GM21526 (cell line): ENCODE results near the gene CCR4.
"Not testable (repeated sequence)": the region's sequence is repeated elsewhere in the genome, so short reads cannot be mapped to it uniquely, and the experiment has no call there.

Experiments
- ATAC-seq: cut with Tn5 transposase; IDR thresholded peaks from one replicate; pipeline ENCODE4 v1.9.1; 2021; ENCODE audit warnings: moderate library complexity; ENCODE audit not compliant: unreplicated experiment, low FRiP score

CCR4 gene

DNA sequence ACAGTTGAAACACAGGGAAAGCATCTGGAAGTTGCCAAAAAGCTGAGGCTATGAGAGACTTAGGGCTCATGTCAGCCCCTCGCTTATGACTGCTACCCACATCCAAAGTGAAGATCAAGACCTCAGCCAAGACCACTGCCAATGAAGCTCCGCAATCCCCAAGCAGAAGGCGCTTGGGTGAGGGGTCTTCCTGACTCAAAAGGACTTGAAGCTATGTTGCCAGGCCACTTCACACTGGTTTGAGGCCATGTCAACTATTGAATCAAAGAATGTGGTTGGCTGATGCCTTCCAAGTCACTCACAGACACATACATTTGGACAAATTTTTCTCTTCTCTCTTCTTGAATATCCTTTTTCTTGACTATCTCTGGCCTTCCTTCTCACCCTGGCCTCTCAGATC, 928 bp upstream of the CCR4 start:
- ATAC-seq: no peak

DNA sequence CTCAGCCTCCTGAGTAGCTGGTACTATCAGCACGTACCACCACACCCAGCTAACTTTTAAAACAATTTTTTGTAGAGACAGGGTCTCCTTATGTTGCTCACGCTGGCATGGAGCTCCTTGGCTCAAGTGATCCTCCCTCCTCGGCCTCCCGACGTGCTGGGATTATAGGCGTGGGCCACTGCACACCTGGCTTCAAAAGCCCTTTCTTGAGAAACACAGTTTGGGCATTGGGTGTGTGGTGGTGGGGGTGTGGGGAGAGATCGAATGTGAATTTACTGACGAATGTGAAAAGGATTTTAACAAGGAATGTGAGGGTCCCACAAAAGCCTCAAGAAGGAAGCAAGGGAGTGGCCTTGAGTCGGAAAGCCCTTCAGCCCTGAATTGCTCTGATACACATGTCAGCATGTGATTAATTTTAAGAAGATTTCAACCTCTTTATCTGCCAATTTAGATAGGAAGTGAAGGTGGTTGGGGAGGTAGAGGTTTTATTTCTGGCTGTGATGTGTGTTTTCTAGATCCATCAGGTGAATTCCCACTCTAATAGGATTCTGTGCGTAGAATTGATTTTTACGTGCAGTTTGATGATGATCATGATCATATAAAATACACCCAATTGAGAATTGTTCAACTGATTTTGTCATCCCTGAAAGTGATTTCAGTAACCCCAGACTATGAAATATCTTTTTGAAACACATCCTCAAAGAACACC, 1.1 kb downstream of the CCR4 start:
- no peak for ATAC-seq

DNA sequence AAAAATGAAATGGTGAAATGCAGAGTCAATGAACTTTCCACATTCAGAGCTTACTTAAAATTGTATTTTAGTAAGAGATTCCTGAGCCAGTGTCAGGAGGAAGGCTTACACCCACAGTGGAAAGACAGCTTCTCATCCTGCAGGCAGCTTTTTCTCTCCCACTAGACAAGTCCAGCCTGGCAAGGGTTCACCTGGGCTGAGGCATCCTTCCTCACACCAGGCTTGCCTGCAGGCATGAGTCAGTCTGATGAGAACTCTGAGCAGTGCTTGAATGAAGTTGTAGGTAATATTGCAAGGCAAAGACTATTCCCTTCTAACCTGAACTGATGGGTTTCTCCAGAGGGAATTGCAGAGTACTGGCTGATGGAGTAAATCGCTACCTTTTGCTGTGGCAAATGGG, 3.1 kb downstream of the CCR4 start:
- ATAC-seq: no peak

DNA sequence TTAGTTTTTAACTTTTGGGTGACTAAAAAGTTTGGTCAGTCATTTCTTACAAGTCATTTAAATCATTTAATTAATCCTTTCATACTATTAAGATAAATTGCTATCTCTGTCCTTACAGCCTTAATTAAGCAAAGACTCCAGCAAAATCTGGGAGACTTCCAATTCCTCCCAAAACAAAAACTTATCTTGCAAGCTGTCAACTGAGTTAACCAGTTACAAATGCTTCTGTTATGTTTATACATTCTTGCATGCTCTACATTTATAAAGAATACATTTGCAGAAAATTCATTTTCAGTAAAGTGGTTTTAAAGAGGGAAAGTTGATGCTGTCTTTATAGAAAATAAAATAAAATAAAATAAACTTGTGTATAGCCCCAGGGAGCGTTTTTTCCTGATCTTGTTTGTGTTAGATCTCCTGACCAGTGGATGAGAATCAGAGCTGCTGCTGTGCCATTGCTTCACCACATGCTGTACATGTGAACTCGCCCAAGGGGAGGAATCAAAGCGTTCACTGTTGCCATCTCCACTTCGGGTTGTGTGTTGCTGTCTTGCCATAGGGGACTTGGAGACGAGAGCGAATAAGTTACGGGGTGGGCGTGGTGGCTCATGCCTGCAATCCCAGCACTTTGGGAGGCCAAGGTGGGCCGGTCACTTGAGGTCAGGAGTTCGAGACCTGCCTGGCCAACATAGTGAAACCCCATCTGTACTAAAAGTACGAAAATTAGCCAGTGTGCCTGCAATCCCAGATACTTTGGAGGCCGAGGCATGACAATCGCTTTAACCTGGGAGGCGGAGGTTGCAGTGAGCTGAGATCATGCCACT, 5.5 kb downstream of the CCR4 start:
- no peak for ATAC-seq

DNA sequence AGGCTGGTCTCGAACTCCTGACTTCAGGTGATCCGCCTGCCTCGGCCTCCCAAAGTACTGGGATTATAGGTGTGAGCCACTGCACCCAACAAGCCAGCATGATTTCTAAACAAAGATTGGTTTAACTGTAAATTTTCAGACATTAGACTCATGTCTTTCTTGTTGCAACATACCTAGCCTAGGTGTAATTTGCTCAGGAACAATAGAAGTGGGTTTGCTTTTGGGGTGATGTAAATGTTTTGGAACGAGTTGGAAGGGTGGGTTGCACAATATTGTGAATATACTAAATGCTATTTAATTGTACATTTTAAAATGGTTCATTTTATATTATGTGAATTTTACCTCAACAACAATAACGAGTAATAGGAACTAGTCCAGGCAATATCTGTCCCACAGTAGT, 7.1 kb downstream of the CCR4 start:
- no peak for ATAC-seq

DNA sequence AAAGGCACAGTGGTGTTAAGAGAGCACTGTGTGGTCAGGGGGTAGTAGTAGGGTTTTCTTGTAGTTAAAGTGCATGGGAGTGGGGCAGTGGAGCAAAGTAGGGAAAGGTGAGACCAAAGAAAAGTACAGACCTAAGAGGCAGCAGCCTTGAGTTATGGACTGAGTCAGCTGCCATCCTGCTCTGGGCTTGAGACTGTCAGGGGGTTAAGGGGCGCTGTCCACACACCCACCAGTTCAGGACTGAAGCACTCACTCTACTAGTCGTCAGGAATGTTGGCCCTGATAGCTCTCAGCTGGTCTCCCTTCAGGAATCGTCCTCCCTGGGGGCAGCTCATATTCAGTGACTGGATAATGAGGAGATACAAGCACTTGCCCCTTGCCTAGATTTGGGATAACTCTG, 7.9 kb downstream of the CCR4 start:
- ATAC-seq: no peak

DNA sequence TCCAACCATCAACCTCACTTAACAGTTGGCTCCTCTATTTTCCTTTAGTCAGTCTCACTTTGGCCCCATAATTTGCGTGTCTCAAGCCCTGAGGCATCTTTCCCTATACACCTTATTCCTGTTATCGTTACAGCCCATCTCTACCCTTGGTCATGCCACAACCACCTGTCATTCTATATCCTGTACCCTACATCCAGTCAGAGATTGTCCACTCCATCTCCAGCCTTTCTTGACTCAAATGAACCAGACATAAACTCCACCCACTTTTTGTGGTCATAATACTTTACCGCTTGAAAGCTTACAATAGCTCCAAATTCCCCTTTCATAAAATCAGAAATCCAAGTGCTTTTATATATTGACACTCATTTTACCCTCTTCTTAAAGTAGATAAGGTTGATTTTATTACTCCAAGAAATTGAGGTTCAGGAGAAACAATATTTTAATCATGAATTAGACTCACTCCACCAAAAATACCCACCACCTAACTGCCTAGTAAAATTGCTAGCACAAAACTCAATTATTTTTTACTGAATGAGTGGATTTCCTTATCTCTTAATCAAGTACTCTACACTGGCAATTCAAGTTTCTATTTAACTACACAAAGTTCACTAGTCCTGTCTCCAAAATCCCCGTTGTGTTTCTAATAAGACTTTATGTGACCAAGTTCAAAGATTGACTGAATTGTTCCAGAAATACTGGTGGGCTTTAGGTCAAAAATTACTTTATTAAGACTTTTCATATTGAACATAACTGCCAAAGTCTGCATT, 9.1 kb downstream of the CCR4 start:
- no peak for ATAC-seq

DNA sequence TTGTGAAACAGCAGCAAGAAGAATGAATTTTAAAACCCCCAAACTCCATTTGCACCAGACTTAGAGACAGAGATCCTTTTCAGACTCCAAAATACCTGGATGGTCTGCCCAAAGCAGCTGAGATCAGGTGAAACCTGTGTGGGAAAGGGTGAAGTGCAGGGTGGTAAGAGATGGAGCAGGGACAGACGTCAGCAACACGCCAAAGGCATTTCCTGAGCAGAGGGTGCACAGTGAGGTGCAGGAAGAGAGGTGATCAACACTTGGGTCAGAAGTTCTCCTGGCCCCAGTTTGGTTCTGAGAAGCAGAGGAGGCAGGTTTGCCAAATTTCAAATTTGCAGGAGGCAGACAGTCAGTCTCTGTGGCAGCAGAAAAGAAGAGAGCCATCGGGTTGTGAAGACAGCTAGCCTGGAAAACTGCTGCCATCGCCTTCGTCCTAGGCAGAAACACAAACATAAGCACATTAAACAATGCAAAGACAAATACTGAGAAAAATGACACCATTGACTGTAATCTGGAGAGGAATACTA, 9.8 kb downstream of the CCR4 start:
- no peak for ATAC-seq

DNA sequence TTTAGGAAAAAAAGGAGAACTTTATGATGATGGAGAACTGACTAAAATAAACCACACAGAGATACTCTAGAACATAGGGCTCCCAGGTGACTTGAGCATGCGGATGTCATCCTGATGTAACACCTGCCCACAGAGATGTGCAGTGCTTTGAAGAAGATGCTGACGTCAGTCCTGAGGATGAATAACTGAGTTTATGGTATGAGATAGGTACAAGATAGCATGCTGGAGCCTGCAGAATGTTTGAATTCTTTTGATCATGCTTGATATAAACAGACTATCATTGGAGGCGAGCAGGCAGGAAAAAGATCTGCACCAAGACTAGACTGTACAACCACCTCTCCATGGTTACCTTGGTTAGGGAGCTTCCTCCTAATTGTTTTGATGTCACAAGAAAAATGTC, 12.4 kb downstream of the CCR4 start:
- no peak for ATAC-seq

DNA sequence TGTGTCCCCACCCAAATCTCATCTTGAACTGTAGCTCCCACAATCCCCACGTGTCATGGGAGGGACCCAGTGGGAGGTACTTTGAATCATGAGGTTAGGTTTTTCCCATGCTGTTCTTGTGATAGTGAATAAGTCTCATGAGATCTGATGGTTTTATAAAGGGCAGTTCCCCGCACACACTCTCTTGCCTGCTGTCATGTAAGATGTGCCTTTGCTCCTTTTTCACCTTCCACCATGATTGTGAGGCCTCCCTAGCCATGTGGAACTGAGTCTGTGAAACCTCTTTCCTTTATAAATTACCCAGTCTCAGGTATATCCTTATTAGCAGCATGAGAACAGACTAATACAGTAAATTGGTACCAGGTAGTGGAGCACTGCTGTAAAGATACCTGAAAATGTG, 13.3 kb downstream of the CCR4 start:
- ATAC-seq: not testable (repeated sequence)

DNA sequence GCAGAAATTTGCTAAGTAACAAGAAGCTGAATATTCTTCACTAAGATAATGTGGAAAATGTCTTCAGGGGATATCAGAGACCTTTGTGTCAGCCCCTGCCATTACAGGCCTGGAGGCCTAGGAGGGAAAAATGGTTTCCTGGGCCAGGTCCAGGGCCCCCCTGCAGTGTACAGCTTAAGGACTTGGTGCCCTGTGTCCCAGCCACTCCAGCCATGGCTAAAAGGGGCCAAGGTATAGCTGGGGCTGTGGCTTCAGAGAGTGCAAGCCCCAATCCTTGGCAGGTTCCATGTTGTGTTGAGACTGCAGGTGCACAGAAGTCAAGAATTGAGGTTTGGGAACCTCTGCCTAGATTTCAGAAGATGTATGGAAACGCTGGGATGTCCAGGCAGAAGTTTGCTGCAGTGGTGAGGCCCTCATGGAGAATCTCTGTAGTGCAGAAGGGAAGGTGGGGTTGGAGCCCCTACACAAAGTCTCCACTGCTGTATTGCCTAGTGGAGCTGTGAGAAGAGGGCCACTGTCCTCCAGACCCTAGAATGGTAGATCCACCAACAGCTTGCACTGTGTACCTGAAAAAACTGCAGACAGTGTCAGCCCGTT, 14.3 kb downstream of the CCR4 start:
- not testable (repeated sequence) for ATAC-seq

DNA sequence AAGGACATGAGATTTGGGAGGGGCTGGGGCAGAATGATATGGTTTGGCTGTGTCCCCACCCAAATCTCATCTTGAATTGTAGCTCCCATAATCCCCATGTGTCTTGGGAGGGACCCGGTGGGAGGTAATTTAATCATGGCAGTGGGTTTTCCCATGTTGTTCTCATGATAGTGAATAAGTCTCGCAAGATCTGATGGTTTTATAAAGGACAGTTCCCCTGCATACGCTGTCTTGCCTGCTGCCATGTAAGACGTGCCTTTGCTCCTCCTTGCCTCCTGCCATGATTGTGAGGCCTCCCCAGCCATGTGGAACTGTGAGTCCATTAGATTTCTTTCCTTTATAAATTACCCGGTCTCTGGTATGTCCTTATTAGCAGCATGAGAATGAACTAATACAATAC, 15.2 kb downstream of the CCR4 start:
- ATAC-seq: not testable (repeated sequence)

DNA sequence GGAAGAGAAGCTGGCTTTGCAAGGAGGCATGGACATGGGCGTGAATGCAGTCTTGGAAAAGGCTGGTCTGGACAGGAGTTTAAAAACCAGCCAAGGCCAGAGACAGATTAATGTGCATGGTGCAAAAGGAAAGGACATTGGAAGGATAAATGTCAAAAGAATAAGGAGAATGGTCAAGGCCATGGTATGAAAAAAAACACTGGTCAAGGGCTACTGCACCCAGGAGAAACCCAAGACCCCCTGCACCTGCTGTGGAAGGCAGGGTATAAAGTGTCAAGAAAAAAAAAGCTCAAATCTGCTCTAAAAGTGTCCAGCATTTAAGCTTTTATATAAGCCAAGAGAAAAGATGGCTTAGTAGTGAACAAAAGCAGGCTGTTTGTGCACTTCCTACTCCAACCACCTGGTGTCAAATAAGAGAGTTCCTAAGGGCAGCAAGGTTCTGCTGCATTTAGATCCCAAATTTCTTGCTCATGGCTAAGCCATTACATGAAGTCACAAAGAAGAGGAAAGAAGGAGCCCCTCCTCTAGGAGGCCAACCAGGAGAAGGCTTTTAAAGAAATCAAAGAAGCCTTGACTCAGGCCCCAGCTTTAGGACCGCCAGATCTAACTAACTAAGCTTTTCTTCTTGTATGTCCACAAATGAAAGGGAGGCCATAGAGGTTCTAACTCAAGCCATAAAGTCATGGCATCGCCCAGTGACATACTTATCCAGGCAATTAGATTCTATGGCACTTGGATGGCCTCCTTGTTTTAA, 16.9 kb downstream of the CCR4 start:
- no peak for ATAC-seq

DNA sequence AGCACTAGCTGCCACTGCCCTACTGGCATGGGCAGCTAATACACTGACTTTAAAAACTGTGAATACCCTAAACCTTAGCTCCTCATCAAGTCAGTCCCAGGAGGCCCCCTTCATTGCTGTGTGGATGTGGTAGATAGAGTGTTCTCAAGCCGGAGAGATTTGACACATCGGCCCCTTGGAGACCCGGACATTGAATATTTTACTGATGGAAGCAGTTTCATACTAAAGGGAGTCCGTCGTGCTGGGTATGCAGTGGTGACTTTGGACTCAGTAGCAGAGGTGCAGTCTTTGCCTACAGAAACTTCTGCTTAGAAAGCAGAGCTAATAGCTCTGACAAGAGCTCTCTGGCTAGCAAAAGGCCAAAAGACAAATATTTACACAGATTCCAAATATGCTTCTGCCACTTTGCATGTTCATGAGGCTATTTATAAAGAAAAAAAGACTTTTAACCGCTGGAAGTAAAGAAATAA, 17.5 kb downstream of the CCR4 start:
- ATAC-seq: no peak

DNA sequence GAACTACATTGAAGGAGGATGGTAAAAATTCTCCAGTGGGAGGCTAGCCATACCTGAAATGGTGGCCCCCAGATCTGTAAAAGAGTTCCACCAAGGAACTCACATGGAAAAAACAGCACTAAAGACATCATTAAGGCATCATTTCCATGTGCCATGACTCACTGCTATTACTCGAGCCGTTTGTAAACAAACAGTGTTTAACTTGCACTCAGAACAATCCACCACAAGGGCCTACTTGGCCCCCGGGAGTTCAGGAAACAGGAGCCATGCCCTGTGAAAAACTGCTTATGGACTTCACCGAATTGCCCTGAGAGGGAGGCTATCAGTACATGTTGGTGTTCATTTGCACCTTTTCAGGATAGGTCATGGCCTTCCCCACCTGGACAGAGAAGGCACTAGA, 18.2 kb downstream of the CCR4 start:
- ATAC-seq: no peak

DNA sequence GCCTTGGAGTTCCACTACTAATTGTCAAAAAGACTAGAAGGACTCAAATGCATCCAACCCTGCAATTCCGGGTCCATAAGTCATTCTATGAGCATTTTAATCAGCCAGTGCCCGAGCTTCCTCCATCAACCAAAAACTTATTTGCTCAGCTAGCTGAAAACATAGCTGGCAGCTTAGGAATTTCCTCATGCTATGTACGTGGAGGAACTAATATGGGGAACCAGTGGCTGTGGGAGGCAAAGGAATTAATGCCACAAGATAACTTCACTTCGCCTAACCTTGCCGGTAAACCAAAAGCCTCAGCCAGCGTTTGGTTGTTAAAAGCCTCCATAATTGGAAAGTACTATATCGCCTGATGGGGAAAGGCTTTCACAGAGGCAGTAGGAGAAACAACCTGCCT, 19.8 kb downstream of the CCR4 start:
- ATAC-seq: not testable (repeated sequence)

DNA sequence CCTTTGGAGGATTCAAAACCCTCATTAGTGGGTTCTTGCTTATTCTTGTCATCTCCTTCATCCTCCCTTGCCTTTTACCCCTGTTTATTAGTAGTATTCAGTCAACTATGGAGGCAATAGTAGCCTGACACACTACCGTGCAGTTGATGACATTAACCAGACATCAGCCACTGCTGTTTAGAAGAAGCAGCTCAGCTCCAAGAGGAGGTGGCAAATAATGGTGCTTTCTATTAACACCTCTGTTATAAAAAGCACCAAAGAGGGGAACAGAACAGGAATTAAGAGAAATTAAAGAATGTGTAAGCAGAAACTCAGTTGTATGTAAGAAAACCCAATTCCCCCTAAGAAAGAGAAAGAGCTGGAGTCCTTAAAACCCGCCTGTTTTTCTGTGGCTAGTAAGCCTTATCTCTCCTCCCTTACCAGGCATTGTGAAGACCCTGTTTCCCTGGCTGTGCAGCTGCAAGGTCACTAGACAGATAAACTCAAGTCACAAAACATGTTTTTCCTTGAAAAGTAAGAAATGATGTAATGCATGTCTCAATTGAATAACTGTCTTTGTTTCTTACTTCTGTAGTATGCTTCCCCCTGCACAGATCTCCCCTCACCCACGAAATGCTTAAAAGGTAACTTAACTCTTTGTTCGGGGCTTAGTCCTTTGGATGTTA, 21.2 kb downstream of the CCR4 start:
- no peak for ATAC-seq

DNA sequence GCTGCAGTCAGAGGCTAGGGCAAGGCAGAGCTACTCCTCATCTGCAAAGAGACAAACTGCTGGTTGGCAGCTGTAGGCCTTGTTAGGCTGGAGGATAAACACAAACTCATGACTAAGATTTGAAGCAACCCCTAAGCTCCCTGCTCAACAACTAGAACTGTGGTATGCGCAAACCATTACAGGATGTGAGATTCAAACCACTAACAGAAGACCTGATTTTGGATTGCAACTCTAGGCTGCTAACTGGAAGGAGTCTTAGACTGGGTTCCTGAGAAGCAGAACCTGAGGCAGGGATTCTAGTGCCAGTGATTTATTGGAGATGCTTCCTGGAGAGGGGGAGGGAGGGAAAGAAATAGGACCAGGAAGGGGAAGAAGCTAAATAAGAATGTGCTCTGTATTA, 22.5 kb downstream of the CCR4 start:
- peak; percentile 77 for ATAC-seq

DNA sequence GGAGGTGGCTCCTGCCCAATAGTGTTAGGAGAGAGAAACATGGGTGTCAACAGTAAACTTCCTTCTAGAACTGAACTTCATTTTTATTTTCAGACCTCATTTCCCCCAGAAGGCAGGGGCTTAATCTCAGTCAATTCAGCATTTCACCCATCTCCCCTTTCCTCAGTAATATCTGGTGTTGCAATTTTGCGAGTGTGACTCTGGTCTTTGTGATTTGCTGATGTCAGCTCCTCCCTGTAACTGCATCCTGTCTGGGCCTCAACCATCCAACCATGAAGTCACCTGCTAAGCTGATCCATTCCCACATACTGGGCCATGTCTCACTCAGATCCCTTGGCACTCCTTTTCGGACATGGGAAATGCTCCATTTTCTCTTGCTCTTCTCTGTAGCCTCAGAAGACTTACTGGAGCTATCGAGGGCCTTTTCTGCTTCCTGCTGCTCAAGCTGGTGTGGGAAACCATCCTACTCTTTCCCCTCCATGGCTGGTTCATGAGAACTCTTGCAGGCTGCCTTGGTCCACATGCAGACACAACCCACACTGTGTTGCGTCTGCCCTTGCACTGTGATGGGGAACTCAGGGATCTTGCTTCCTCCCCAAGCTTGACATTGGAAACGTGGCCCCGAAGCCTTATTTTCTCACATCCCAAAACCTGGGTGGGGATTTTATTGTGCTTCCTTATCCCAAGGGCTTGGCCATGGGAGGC, 24.6 kb downstream of the CCR4 start:
- ATAC-seq: no peak
